ENCODE data around the gene TAAR5. TPM values are rescaled to one million over a fixed set of nuclear protein-coding genes. Genes with fewer than 3 reads are reported as not detected.

Gene TAAR5
- total and polyA plus RNA-seq, 2 donors (not counting 3 experiments of a cell fraction or from before 2014, with no cell fraction given), result not detected

GRCh38 chr6:132587424-132587823 is 2.1 kb downstream of the TAAR5 start:
- Histone ChIP-seq H3K4me1 (ENCODE audit: control insufficient read depth, extremely low read depth, insufficient read depth, low read length) (no peaks in the 10 kb centered on the region), H3K9ac (replicated peaks; ENCODE audit: extremely low read depth, insufficient read depth, low read length) (no peak overlapping the region), H4K20me1 (replicated peaks; ENCODE audit: control insufficient read depth, extremely low read depth, insufficient read depth, low read length) (no peaks in the 10 kb centered on the region), H3K4me2 (ENCODE audit: insufficient read depth, low read length) (no peak overlapping the region), H2AFZ (ENCODE audit: low read depth, low read length) (no peak overlapping the region), H3K9me3 (replicated peaks; ENCODE audit: control insufficient read depth, insufficient read depth, low read length) (no peaks in the 10 kb centered on the region), H3K9me1 (replicated peaks; ENCODE audit: control insufficient read depth, extremely low read depth, insufficient read depth, low read length) (no peaks in the 10 kb centered on the region), H3K27me3 (ENCODE audit: control insufficient read depth in 2 of 2, insufficient read depth in 2 of 2, low read length in 2 of 2) (peaks cover 0 to 5% of the 10 kb centered on the region in 2 experiments), H3K79me2 (ENCODE audit: control insufficient read depth, insufficient read depth, low read length) (no peaks in the 10 kb centered on the region), H3K36me3 (ENCODE audit: control insufficient read depth in 2 of 2, extremely low read depth in 1 of 2, insufficient read depth in 2 of 2, low read length in 2 of 2) (no peaks in the 10 kb centered on the region), H3K27ac (ENCODE audit: insufficient read depth, low read depth, low read length) (no peak overlapping the region), H3K4me3 (replicated peaks in 1 of 3; ENCODE audit: insufficient read depth in 1 of 3, low read depth in 1 of 3, low read length in 3 of 3) (no peak overlapping the region)
- DNase-seq (ENCODE audit: low read depth, low spot score), result no peak
- no TSS peak for BruUV-seq (replicated peaks)
- no peak for FAIRE-seq
- POLR2A ChIA-PET, result no interaction called here
- intact Hi-C loops (cut with micrococcal nuclease) (no loop called here), dilution Hi-C loops (cut with MboI; ENCODE audit: extremely low pct_ligation_motif_present, low sequenced_read_pairs) (no loop called here)
- TF ChIP-seq MYC (IDR thresholded peaks at IDR 0.05; ENCODE audit: low read depth, low read length), result no peak
- TF ChIP-seq FOS (IDR thresholded peaks at IDR 0.05; ENCODE audit: borderline replicate concordance, insufficient read depth, low read length), result no peak
- no peak for TF ChIP-seq GATA2 (IDR thresholded peaks at IDR 0.05; ENCODE audit: insufficient read depth, insufficient read length, low read depth, low read length)
- TF ChIP-seq POLR2A (IDR thresholded peaks at IDR 0.05; ENCODE audit: low read depth, low read length), result no peak
- TF ChIP-seq, protein P1, sequence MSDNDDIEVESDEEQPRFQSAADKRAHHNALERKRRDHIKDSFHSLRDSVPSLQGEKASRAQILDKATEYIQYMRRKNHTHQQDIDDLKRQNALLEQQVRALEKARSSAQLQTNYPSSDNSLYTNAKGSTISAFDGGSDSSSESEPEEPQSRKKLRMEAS (IDR thresholded peaks at IDR 0.05; ENCODE audit: insufficient read depth, insufficient read length), result no peak
- no peak for TF ChIP-seq EZH2 (IDR thresholded peaks at IDR 0.05; ENCODE audit: borderline replicate concordance, low read depth, low read length, severe bottlenecking)
- no peak for TF ChIP-seq CTCF (IDR thresholded peaks at IDR 0.05; ENCODE audit: extremely low read depth in 1 of 2, insufficient read depth in 1 of 2, low read depth in 1 of 2, low read length in 2 of 2)
- TF ChIP-seq POLR2AphosphoS5 (IDR thresholded peaks at IDR 0.05; ENCODE audit: insufficient read depth, low read depth, low read length), result no peak
- no peak for TF ChIP-seq JUN (IDR thresholded peaks at IDR 0.05; ENCODE audit: borderline replicate concordance, insufficient read depth, insufficient read length, low read depth)
- CTCF ChIA-PET, result no interaction called here

Measured in endothelial cell of umbilical vein (primary cell).